ENCODE measurements around the gene BLM. TPM values are rescaled to one million over a fixed set of nuclear protein-coding genes. Genes with fewer than 3 reads are reported as not detected.
"Not testable (repeated sequence)": the region's sequence is repeated elsewhere in the genome, so short reads cannot be mapped to it uniquely, and the experiment has no call there.

Gene BLM
- polyA plus RNA-seq, 4 donors: 10.5 to 14.0 (median 12.2) TPM

GRCh38 chr15:90720131-90720530 is 3.0 kb downstream of the BLM start:
- DNase-seq (ENCODE audit: low read depth in 4 of 4, low spot score in 2 of 4): no peak

- DNase-seq (ENCODE audit: low read depth in 4 of 4, low spot score in 2 of 4): no peak
These were observed 12.1 kb downstream of the BLM start for GRCh38 chr15:90729261-90729660.

DNA sequence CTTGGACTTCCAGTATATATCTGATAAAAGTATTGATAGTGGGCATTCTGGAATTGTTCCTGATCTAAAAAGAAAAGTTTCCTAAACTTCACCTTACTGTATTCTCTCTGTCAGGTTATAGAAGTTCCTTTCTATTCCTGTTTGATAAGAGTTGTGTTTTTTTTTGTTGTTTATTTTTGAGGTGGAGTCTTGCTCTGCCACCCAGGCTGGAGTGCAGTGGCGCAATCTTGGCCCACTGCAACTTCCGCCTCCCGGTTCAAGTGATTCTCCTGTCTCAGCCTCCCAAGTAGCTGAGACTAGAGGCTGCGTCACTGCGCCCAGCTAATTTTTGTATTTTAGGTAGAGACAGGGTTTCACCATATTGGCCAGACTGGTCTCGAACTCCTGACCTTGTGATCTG is 13.1 kb downstream of the BLM start:
- no peak for DNase-seq (ENCODE audit: low read depth in 4 of 4, low spot score in 2 of 4)

GRCh38 chr15:90735923-90736322 is 18.8 kb downstream of the BLM start:
- no peak for DNase-seq (ENCODE audit: low read depth in 4 of 4, low spot score in 2 of 4)

DNA sequence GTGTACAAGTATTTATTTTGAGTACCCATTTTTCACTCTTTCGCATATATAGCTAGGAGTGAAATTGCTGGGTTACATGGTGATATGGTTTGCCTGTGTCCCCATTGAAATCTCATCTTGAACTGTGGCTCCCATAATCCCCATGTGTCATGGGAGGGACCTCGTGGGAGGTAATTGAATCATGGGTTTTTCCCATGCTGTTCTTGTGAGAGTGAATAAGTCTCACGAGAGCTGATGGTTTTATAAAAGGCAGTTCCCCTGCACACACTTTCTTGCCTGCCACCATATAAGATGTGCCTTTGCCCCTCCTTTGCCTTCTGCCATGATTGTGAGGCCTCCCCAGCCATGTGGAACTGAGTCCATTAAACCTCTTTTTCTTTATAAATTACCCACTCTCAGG is 23.4 kb downstream of the BLM start:
- not testable (repeated sequence) for DNase-seq (ENCODE audit: low read depth in 4 of 4, low spot score in 2 of 4)

DNA sequence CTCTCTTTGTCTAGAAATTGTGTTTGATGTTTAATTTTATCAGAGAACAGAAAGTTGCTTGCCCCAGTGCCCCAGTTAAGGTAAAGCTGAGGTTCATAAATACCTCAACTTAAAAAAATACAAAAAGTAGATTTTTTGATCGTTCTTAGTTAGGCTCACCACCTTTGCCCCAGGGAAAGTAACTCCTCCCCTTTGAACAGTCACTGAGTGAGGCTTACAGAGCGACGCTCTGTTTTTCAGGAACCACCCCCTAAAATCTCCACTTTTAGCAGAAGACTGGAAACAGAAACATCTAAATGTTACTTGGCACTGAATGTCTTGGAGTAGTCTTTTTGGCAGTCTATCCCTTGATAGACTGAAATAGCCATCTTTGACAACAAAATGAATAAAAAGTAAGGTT is 24.9 kb downstream of the BLM start:
- no peak for DNase-seq (ENCODE audit: low read depth in 4 of 4, low spot score in 2 of 4)

- DNase-seq (ENCODE audit: low read depth in 4 of 4, low spot score in 2 of 4): no peak
These were observed 26.3 kb downstream of the BLM start for GRCh38 chr15:90743407-90743806.

GRCh38 chr15:90744759-90745402 is 27.7 kb downstream of the BLM start:
- no peak for DNase-seq (ENCODE audit: low read depth in 4 of 4, low spot score in 2 of 4)

DNA sequence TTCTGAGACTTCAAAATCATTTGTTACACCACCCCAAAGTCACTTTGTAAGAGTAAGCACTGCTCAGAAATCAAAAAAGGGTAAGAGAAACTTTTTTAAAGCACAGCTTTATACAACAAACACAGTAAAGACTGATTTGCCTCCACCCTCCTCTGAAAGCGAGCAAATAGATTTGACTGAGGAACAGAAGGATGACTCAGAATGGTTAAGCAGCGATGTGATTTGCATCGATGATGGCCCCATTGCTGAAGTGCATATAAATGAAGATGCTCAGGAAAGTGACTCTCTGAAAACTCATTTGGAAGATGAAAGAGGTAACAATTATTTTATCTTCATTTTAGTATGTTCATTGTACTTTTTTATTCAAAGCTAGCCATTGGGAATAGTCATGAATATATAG is 32.6 kb downstream of the BLM start:
- no peak for DNase-seq (ENCODE audit: low read depth in 4 of 4, low spot score in 2 of 4)

DNA sequence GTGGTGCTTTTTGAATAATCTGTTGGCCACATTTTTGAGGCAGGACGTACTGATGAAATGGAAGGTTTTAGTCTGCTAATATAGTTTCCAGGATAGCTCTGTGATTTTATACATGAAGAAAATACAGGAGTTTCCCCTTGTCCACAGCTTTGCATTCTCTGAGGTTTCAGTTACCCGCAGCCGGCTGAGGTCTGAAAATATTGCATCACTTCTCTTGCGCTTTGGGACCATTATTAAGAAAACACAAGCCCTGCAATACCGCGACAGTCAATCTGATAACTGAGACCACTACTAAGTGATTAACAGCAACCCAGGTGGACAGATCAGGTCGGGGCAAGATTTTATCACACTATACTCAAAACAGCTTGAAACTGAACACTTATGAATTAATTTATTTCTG is 33.0 kb downstream of the BLM start:
- no peak for DNase-seq (ENCODE audit: low read depth in 4 of 4, low spot score in 2 of 4)

DNA sequence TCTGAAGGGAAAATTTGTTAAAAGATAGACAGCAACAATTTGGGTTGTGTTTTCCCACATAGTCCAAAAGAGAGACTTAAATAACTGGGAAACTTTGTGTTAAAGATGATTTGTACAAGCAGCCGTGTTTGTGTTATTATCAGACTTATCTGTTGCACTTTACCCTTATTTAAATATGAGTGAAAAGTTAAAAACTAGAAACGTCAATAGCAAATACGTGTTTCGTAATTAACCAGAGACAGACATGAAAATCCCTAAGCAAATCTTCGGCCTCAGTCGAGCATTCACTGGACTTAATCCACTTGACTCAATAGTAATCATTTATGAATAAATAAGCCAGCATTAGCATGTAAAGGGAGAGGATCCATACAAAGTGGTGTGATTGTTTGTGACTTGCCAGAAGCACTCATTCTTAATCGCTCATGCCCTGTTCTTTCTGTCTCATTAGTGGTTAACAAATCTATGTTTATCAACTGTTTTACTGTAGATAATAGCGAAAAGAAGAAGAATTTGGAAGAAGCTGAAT is 34.2 kb downstream of the BLM start:
- DNase-seq (ENCODE audit: low read depth in 4 of 4, low spot score in 2 of 4): no peak

DNA sequence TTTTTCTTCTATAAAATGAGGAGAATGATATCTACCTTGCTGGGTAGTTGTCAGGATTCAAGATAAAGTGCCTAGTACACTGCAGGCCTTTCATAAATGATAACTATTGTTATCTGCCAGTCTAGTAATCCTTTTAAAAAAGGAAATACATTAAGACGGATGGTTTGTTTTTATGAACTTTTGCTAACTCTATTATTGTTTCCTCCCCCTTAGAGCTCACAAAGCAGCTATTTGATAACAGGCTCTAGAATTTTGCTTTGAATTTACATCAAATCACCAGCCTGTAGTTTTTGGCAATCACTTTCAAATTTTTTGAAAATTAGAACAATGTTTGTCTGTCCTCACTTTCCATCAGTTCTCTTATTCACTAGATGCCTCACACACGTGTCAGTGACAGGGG is 39.8 kb downstream of the BLM start:
- no peak for DNase-seq (ENCODE audit: low read depth in 4 of 4, low spot score in 2 of 4)

GRCh38 chr15:90757461-90757860 is 40.3 kb downstream of the BLM start:
- DNase-seq (ENCODE audit: low read depth in 4 of 4, low spot score in 2 of 4): no peak

DNA sequence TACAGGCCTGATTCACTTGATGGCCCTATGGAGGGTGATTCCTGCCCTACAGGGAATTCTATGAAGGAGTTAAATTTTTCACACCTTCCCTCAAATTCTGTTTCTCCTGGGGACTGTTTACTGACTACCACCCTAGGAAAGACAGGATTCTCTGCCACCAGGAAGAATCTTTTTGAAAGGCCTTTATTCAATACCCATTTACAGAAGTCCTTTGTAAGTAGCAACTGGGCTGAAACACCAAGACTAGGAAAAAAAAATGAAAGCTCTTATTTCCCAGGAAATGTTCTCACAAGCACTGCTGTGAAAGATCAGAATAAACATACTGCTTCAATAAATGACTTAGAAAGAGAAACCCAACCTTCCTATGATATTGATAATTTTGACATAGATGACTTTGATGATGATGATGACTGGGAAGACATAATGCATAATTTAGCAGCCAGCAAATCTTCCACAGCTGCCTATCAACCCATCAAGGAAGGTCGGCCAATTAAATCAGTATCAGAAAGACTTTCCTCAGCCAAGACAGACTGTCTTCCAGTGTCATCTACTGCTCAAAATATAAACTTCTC is 43.6 kb downstream of the BLM start:
- no peak for DNase-seq (ENCODE audit: low read depth in 4 of 4, low spot score in 2 of 4)

DNA sequence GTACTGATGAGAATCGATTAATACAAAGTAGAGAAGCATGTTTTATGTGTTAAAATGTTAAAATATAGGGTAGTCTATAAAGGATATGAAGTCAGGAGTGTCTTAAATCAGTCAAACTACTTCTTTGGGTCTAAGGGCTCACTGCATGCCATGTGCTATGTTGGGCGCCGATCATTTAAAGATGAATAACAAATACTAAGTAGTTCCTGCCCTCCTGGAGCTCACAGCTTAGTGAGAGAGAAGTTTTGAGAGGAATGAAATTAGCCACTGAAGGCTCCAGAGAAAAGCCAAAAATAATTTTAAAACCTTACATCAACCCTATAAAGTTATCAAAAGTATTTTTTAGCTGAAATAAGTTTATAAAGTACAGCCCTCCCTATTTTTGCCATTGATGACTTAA is 44.5 kb downstream of the BLM start:
- no peak for DNase-seq (ENCODE audit: low read depth in 4 of 4, low spot score in 2 of 4)

DNA sequence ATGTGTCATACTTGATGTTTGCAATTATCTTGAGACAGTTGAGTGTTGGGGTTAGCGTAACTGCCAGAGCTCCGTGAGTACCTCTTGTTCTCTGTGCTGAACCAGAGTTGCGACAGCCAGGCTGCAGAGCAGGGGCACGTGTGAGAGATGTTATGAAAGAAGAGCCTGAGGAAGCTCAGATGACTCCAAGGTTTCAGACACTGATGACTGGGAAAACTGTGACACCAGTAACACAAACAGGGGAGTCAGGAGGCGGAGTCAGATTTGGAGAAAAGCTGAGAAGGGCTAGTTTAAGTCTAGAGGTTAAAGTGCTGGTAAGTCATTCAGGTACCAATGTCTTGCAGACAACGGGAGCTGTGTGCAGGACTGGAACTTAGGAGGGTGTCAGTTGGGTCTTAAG is 45.0 kb downstream of the BLM start:
- DNase-seq (ENCODE audit: low read depth in 4 of 4, low spot score in 2 of 4): no peak

DNA sequence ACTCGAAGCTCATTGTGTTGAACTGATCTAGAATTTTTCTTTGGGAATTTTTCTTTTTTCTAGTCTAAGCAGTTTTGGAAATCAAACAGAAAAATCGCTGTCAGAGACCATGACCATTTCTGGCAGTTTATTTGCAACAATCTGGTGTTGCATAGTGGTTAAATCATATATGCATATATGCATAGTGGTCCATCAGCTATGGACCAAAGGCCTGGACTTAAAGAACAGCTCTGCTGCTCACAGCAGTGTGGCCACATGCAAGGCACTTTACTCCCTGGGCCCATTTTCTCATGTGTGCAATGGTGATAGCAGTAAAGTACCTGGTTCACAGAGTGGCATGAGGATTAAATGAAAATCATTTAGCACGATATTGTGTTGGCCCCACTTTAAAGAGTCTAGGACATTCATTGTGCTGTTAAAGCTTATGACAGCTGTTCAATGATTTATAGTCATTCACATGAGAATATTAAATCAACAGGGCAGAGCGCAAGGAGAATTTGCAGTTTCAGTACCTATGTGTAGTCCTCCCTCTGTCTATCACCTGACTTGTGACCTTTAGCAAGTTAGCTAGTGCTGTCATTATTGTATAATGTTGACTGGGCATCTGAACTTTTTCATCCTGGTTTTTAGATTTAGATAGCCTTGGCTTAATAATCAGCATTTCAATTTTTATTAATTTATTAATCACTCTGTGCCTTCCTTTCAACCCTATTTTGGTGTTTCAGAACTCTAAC is 46.4 kb downstream of the BLM start:
- DNase-seq (ENCODE audit: low read depth in 4 of 4, low spot score in 2 of 4): no peak

DNA sequence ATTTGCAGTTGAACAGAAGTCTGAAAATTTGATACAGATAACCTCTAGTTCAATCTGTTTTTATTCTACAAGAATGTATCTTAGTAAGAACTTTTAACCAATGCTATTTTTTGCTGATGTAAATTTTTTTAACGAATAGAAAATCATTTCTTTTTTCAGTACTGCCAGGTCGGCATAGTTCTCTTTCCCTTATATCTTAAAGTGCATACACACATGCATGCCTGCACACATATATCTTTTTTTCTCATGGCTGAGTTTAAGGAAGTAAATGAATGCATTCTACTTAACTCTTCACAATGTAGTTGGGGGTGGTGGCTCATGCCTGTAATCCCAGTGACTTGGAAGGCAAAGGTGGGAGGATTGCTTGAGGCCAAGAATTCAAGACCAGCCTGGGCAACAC is 48.4 kb downstream of the BLM start:
- no peak for DNase-seq (ENCODE audit: low read depth in 4 of 4, low spot score in 2 of 4)

- no peak for DNase-seq (ENCODE audit: low read depth in 4 of 4, low spot score in 2 of 4)
These were observed 48.8 kb downstream of the BLM start for GRCh38 chr15:90765966-90766365.

DNA sequence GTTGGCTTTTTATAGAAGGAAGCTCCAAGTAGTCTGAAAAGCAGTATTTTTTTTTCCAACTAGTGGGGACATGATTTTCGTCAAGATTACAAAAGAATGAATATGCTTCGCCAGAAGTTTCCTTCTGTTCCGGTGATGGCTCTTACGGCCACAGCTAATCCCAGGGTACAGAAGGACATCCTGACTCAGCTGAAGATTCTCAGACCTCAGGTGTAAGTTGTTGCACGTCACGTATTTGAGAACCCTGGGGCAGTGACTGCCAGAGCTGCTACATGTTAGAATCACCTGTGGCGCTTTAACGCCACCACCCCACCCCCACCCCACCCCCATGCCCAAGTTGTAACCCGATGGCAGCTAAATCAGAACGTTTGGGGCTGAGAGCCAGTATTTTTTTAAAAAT is 52.2 kb downstream of the BLM start:
- no peak for DNase-seq (ENCODE audit: low read depth in 4 of 4, low spot score in 2 of 4)

- no peak for DNase-seq (ENCODE audit: low read depth in 4 of 4, low spot score in 2 of 4)
These were observed 56.3 kb downstream of the BLM start for GRCh38 chr15:90773485-90773884.

All from left renal cortex interstitium (tissue), 4 donors.